ENCODE measurements around the gene CTDSP1.

CTDSP1 gene, protein sequence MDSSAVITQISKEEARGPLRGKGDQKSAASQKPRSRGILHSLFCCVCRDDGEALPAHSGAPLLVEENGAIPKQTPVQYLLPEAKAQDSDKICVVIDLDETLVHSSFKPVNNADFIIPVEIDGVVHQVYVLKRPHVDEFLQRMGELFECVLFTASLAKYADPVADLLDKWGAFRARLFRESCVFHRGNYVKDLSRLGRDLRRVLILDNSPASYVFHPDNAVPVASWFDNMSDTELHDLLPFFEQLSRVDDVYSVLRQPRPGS

DNA sequence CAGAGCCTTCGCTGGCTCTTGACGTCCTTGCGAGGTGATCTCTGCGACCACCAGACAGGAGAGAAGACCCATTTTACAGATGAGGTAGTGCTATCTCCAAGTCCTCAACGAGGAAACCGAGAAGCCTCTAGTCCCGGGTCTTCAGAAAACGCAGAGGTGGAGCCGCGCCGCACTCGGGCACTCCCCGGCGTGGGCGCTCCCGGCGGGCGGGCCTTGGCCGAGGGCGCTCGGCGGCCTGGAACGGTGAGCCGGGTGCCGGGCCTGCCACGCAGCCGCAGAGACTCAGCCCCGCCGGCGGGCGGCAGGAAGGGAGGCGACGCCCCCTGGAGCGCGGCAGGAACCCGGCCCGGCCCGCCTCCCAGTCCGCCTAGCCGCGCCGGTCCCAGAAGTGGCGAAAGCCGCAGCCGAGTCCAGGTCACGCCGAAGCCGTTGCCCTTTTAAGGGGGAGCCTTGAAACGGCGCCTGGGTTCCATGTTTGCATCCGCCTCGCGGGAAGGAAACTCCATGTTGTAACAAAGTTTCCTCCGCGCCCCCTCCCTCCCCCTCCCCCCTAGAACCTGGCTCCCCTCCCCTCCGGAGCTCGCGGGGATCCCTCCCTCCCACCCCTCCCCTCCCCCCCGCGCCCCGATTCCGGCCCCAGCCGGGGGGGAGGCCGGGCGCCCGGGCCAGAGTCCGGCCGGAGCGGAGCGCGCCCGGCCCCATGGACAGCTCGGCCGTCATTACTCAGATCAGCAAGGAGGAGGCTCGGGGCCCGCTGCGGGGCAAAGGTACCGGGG lies at the start of gene CTDSP1:
Gene CTDSP1, plus strand, starts transcription at position 478 of the 776 bp plus-strand sequence. Its CDS starts 223 bp downstream, at position 701.
- DNase-seq: peak; percentile 94

DNA sequence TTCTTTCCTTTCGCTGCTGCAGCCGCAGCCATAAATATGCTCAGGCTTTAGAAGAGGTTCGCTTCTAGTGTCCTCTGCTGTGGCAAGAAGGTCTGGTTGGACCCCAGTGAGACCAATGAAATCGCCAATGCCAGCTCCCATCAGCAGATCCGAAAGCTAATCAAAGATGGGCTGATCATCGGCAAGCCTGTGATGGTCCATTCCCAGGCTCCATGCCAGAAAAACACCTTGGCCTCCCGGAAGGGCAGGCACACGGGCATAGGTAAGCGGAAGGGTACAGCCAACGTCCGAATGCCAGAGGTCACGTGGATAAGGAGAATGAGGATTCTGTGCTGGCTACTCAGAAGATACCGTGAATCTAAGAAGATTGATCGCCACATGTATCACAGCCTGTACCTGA lies 45.6 kb upstream of the CTDSP1 start:
- no peak for DNase-seq

DNA sequence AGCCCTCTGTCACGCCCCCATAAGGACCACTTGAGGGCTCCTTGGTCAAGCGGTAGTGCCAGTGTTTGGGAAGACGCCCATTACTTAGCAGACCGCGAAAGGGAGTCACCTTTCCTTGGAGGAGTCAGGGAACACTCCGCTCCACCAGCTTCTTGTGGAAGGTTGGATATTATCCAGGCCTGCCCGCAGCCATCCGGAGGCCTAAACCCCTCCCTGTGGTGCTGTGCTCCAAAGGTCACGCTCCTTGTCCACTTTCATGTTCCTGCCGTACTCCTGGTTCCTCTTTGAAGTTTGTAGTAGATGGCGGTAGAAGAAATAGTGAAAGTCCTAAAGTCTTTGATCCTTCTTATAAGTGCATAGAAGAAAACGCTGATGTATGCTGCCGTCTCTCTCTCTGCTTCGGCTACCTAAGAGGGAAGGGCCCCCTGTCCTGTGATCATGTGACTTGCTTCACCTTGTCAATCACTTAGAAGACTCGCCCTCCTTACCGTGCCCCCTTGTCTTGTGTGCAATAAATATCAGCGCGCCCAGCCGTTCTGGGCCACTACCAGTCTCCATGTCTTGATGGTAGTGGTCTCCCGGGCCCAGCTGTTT lies 44.7 kb upstream of the CTDSP1 start:
- no peak for DNase-seq

DNA sequence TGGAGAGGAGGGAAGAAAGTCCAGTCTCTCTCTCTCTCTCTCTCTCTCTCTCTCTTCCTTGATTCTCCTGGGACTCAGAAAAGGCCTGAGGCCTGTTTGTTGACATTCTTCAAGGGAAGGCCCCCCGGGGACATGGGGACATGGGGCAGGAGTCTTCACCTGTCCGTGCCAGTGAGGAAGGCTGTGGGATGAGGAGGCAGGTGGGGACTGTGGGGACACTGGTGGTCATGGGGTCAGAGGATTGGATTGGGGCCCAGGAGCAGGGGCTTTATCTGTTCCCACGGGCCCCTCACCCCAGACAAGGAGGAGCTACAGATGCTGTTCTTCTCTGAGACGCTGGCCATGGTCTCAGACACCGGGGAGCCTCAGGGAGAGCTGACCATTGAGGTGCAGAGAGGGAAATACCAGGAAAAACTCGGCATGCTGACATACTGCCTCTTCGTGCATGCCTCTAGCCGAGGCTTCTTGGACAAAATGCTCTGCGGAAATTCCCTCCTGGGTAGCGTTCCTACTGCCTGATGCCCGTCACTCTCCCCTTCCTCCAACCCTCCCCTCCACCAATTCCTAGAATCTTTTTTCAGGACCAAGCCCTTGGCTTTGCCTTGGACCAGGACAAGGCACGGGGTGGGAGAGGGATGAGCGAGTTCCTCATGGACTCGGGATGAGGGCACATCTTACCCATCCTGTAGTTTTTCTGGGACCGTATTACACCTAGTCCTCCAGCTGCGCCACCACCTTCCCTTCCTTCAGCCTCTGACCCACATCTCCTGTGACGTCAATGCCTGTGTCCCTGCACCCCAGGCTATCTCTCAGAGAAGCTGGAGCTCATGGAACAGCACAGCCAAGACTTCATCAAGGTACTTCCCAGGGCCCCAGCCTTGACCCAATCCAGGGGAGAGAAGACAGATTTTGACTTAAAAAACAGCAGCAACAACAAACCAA lies 42.2 kb upstream of the CTDSP1 start:
- no peak for DNase-seq

DNA sequence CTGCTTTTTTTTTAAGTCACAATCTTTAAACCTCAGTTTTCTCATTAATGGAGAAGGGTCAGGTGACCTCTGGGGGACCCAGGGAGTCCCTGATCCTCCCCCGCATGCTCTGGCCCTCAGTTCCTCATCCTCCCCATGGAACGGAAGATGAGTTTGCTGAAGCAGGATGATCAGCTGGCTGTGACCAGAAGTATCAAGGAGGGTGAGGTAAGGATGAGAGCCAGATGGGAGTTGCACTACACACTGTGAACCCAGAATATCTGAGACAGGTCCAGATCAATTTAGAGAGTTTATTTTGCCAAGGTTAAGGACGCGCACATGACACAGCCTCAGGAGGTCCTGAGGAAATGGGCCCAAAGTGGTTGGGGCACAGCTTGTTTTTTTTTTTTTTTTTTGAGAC lies 39.2 kb upstream of the CTDSP1 start:
- no peak for DNase-seq

DNA sequence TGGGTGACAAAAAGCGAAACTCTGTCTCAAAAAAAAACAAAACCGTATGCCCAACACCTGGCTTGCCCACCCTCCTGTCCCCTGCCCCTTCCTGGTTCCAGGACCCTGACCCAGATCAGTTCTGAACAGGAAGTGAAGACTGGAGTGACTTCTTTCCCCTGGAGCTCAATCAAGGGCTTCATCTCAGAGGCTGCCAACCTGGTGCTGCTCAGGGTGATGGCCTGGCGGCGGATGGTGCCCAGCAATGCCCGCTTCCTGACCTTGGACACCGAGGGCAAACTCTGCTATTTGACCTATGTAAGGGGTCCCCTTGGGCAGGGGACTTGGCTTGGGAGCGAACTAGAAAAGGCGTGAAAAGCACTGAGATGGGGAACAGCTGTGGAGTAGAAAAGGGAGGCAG lies 37.1 kb upstream of the CTDSP1 start:
- no peak for DNase-seq

DNA sequence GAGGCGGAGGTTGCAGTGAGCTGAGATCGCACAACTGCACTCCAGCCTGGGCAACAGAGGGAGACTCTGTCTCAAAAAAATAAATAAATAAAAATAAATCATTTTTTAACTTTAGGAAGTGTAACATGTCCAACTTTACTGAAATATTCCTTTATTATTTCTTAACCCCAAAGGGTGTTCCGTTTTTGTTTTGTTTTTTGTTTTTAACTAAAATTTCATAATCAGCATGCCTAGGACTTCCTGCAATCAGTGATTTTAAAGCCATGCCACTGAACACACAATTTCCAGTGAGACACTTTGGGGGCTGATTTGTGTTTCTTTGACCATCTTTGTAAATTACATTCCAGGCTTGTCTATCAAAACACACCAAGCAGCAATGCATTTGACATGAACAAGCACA lies 35.9 kb upstream of the CTDSP1 start:
- DNase-seq: no peak

DNA sequence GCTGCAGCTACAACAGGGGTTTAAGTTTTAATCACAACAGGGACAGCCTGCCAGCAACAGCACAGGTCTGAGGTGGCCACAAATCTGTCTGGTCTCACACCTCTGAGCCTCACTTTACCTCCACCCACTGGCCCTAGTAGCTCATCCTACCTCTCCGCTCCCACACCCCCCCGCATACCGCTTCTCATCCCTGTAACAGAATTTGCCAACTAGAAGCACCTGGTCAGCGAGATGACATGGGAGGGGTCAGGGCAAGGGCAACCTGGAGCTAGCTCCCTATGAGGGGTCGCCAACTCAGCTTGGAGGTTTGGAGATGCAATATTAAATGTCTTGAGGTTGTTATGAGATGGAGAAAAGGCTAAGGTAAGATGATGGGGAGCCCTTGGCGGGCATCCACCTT lies 35.5 kb upstream of the CTDSP1 start:
- DNase-seq: no peak

DNA sequence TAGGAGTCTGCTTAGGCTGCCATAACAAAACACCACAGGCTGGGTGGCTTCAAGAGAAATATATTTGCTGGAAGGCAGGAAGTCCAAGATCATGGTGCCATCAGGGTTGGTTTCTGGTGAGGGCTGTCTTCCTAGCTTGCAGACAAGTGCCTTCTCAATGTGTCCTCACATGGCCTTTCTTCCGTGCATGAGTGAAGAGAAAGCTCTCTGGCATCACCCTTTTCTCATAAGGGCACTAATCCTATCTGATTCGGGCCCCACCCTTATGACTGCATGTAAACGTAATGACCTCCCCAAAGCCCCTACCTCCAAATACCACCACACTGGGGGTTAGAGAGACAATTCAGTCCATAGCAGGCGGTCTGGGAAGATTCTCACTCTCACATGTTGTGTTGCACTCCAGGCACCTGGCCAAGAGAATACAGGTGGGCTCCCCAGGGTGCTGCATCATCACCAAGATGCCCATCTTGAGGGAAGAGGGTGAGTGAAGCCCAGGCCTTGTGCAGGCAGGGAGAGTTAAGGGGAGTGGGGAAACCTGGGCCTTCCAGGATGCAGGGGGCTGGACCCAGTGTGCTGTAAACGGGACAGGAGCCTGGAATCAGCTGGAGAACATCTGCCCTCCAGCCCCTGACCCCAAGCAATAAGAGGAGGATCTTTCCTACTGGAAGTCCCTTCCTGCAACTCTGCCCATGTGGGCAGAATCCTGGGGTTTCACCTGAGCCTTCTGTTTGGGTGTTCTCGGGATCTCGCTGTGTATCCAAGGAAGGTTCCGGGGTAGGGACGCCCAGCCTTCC lies 32.9 kb upstream of the CTDSP1 start:
- no peak for DNase-seq

DNA sequence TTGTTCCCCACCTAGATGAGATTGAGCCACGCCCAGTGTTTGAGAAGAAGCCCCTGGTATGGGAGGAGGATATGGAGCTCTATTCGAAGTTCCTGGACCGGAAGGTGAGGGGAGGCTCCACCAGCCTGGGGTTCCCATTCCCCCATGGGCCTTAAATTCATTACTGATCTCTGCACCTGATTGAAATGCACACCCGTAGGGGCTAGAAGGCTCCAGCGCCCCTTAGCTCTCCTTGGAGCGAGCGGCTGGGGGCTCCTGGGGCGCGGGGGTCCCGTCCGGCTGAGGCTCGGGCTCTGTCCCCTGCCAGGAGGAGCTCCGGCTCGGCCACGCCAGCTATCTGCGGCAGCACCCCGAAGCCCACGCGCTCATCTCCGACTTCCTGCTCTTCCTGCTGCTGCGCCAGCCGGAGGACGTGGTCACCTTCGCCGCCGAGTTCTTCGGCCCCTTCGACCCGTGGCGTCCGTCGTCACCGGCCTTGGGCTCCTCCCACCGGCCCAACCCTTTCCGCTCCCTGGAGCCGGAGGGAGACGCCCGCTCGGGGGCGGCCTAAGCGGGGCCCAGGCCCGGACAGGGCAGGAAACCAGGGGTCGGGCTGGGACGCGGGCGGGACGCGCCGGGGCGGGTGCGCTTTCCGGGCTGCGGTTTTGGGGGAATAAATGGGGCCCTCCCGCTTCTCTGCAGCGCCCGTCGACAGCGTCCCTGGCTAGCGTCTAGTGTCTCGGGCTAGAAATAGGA lies 32.1 kb upstream of the CTDSP1 start:
- DNase-seq: peak; percentile 82

DNA sequence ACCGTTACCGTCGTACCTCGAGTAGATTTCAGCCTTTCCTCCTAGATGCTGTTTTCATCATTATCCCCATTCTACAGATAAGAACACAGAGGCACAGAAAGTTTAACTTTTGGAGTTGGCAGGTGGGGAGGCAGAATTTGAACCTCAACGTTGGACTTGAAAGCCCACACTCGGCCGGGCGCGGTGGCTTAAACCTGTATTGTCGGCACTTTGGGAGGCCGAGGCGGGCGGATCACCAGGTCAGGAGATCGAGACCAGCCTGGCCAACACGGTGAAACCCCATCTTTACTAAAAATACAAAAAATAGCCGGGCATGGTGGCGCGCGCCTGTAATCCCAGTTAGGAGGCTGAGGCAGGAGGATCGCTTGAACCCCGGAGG lies 31.5 kb upstream of the CTDSP1 start:
- DNase-seq: no peak

DNA sequence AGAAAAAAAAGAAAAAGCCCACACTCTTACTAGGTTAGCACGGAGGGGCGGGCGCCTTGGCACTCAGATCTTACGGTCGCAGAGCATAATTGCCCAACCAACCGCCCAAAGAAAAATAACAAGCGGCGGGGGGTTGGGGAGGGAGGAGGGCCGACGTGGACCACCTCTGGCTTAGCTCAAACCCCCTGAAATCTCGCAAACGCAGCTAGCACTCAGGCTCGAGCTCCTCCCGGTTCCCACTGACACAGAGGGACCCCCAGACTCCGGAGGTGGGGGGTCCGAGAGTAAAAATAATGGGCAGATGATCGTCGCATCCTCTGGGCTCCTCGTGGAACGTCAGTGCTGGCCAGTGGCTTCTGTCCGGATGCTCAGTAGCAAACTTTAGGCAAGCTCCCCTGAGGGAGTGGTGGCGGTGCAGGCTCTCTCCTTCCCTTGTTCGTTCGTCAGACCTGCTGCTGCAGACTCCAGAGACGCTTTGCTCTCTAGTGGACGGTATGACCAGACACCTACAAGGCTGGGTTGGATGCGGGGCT lies 31.0 kb upstream of the CTDSP1 start:
- DNase-seq: no peak

DNA sequence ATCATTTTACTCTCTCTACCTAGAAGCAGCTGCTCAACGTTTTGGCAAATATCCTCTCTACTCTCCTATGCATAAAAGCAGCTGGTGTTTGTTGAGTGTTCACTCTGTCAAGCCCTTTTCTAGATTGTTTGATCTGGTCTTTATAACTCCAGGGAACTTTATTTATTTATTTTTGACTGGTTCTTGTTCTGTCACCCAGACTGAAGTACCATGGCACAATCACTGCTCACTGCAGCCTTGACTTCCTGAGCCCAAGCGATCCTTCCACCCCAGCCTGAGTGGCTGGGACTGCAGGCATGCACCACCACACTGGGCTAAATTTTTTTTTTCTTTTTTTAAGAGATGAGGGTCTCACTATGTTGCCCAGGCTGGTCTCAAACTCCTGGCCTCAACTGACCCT lies 30.3 kb upstream of the CTDSP1 start:
- no peak for DNase-seq

DNA sequence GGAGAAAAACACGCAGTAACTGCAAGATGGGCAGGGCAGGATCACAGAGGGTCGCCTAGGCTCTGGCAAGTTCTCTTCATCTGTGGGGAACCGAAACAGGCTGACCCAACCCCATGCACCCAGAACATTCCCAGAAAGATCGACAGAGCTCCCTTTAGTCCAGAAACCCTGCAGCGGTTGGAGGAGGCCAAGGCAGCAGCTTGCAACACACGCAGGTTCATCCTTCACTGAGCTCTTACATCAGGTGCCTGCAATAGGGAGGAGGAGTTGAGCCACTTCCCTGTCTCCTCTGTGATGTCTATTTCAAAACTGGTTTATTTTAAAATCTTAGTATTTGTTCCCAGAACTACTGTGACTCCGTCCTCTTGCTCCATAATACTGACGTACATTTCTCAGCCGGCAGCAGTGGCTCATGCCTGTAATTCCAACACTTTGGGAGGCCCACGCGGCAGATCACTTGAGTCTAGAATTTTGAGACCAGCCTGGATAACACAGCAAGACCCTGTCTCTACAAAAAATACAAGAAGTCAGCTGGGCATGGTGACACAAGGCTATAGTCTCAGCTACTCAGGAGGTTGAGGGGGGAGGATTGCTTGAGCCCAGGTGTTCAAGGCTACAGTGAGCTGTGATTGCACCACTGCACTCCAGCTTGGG lies 29.1 kb upstream of the CTDSP1 start:
- peak; percentile 24 for DNase-seq

DNA sequence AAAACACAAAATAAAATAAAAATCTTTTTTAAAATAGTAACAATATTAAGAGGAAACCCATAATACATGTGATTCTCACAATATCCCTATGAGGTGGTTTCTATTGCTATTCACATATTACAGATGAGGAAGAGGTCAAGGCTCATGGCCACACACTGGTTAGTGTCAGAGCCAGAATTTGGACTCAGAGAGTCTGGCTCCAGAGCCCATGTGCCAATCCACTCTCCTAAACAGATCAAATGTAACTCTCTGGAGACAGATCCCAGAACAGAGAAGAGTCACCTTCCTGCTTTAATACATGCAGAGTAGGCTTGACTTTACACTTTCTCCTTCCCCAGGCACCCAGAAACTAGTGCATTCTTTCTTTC lies 27.7 kb upstream of the CTDSP1 start:
- DNase-seq: no peak

DNA sequence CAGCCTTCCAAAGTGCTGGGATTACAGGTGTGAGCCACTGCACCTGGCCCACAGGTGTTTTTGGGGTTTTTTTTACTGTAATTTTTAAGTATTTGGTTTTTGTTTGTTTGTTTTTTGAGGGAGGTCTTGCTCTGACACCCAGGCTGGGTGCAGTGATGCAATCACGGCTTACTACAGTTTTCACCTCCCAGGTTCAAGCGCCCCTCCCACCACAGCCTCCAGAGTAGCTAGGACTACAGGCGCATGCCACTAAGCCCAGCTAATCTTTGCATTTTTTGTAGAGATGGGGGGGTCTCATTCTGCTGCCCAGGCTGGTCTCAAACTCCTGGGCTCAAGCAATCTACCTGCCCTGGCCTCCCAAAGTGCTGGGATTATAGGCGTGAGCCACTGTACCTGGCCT lies 24.9 kb upstream of the CTDSP1 start:
- no peak for DNase-seq

DNA sequence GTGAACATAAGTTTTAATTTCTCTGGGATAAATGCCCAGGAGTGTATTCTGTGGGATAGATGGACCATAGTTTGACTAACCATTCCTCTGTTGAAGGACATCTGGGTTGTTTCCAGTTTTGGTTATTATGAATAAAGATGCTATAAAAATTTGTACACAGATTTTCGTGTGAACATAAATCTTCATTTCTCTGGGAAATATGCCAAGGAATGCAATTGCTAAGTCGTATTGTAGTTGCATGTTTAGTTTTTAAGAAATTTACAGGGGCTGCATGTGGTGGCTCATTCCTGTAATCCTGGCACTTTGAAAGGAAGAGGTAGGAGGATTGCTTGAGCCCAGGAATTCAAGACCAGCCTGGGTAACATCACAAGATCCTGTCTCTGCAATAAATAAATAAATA lies 24.5 kb upstream of the CTDSP1 start:
- no peak for DNase-seq

DNA sequence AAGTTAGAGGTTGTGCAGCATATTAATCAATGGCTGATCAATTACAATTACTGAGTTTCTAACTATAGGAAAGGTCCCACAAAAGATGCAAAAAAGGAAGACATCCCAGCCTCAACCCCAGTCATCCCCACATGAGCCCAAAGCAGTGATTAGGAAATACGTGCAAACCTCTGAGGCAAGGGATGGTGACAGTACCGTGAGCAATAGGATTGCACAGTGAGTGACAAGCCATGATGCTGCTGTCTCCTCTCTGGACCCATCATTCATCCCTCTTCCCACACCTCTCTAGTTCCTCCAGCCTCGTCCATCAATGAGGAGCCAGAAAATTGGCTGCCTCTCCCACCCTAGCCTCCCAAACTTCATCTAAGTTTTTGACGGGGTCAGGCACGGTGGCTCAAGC lies 21.6 kb upstream of the CTDSP1 start:
- DNase-seq: no peak

DNA sequence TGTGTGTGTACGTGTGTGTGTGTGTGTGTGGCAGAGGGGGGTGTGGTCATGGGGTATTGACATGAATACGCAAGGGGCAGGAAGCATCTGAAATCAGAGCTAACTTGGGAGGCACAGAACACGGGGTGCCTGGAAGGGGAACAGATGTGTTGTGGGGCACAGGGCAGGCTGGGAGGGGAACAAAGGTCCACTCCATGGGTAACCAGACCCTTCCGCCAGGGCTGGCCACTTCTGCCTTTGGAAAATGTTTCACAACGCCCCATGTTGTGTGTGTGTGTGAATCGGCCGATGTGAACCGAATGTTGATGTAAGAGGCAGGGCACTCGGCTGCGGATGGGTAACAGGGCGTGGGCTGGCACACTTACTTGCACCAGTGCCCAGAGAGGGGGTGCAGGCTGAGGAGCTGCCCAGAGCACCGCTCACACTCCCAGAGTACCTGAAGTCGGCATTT lies 17.7 kb upstream of the CTDSP1 start, which contains the start of gene SLC11A1:
Gene SLC11A1, plus strand, starts transcription at position 358 of the 451 bp plus-strand sequence. CDS start 96 bp downstream, outside the sequence.
- DNase-seq: no peak

DNA sequence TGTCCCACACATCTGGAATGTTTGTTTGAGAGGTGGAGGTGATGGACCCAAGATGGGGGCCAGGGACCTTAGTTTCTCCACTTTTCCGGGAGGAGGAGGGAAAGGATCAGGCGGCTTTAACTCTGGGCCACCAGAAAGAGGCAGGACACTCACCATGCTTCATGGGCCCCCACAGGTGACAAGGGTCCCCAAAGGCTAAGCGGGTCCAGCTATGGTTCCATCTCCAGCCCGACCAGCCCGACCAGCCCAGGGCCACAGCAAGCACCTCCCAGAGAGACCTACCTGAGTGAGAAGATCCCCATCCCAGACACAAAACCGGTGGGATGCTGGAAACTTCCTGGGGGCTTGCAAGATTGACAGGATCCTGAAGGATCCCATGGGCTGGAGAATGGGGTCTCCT lies 16.9 kb upstream of the CTDSP1 start:
- no peak for DNase-seq

Data from CD4-positive, alpha-beta T cell treated with Interleukin-10 for 1 hour (primary cell).